NT2/D1 (cell line): ENCODE results near the gene CCT2.

Experiments
- DNase-seq: peaks from one replicate; pipeline ENCODE4 v3.0.0-alpha.2; 2011; ENCODE audit warnings: low read depth, low spot score
- H3K27me3 ChIP-seq: 2 replicates; pipeline ENCODE4 v1.6.0; 2011; ENCODE audit warnings: mild to moderate bottlenecking; ENCODE audit not compliant: insufficient read length, insufficient read depth
- H3K36me3 ChIP-seq: 2 replicates; pipeline ENCODE4 v1.6.1; 2011; ENCODE audit warnings: mild to moderate bottlenecking, low read length, mixed read lengths; ENCODE audit not compliant: insufficient read depth, insufficient read length
- H3K4me1 ChIP-seq: 2 replicates; pipeline ENCODE4 v1.5.1; 2011; ENCODE audit not compliant: insufficient read depth, insufficient read length
- H3K4me3 ChIP-seq: 2 replicates; pipeline ENCODE4 v1.5.1; 2011; ENCODE audit warnings: low read depth; ENCODE audit not compliant: insufficient read length
- H3K9ac ChIP-seq: 2 replicates; pipeline ENCODE4 v1.6.0; 2011; ENCODE audit warnings: low read depth; ENCODE audit not compliant: insufficient read length
- H3K9me3 ChIP-seq: 2 replicates; pipeline ENCODE4 v1.5.1; 2011; ENCODE audit warnings: mild to moderate bottlenecking, low read length; ENCODE audit not compliant: insufficient read depth
- SUZ12 ChIP-seq: IDR thresholded peaks from 2 replicates; pipeline ENCODE4 v1.6.1; 2011; ENCODE audit not compliant: insufficient read length, insufficient read depth; ENCODE audit errors: extremely low read depth
- YY1 ChIP-seq: IDR thresholded peaks from 2 replicates; pipeline ENCODE4 v1.6.1; 2011; ENCODE audit not compliant: insufficient read length, insufficient read depth
- ZNF274 ChIP-seq: IDR thresholded peaks from 2 replicates; pipeline ENCODE4 v1.6.1; 2011; ENCODE audit warnings: mild to moderate bottlenecking, low read depth, low read length

Gene CCT2

DNA sequence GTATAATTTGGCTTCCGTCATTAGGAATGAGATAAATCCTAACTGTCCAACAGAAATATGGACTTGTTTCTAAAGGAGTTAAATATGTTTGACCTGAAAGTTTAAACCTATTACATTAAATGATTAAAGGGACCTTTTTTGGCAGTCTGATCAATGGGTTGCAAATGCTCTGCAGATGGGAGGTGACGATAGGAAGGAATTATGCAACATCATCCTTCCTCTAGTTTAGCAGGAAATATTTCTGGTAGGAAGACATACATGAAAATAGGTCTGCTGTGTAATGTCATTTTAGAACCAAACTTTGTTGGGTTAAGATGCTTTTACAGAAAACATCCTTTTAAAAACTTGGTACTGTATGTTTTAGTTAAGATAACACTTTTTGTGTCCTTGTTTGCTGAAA, 22.9 kb downstream of the CCT2 start:
- no peak overlapping the region for H3K4me3 ChIP-seq
- no peaks in the 10 kb centered on the region for H3K4me1 ChIP-seq
- no peaks in the 10 kb centered on the region for H3K27me3 ChIP-seq
- H3K9me3 ChIP-seq = no peaks in the 10 kb centered on the region
- DNase-seq = no peak
- H3K36me3 ChIP-seq = peaks cover 4% of the 10 kb centered on the region
- TF ChIP-seq SUZ12 (no peak), YY1 (no peak), ZNF274 (no peak)
- H3K9ac ChIP-seq = no peak overlapping the region

- H3K4me1 ChIP-seq = no peaks in the 10 kb centered on the region
- H3K4me3 ChIP-seq = no peak overlapping the region
- H3K9me3 ChIP-seq = no peaks in the 10 kb centered on the region
- no peaks in the 10 kb centered on the region for H3K27me3 ChIP-seq
- H3K9ac ChIP-seq = no peak overlapping the region
- no peak for DNase-seq
- no peaks in the 10 kb centered on the region for H3K36me3 ChIP-seq
- no peak for TF ChIP-seq SUZ12
- TF ChIP-seq YY1 = no peak
- TF ChIP-seq ZNF274 = no peak
These were observed 24.9 kb downstream of the CCT2 start for GRCh38 chr12:69610126-69610525.

DNA sequence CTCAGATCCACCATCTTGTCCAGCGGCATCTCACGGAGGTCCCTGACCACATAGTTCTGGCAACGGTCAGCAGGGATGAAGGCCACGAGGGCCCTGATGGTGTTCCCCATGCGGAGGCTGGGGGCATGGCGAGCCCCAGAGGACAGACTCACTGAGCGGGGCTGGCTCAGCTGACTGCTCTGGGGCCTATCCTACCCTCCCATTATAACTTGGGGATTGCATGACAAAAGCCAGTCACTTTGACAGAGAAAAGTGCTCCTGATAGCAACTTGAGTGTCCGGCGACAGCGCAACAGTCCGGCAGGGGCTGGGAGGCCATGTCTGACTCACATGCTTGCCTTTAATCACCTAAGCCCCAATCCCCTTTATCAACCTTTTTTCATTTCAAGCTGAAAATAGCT, 25.5 kb downstream of the CCT2 start, which contains the start of gene LRRC10:
Gene LRRC10 (minus strand): TSS at position 179 of the 400 bp plus-strand sequence. CDS start 69 bp downstream, at position 110.
- DNase-seq = no peak
- Histone ChIP-seq H3K36me3 (no peaks in the 10 kb centered on the region), H3K9ac (no peak within 1 kb of the TSS), H3K4me3 (no peak within 1 kb of the TSS), H3K9me3 (no peaks in the 10 kb centered on the region), H3K27me3 (no peaks in the 10 kb centered on the region), H3K4me1 (no peaks in the 10 kb centered on the region)
- TF ChIP-seq ZNF274 = no peak
- TF ChIP-seq YY1 = no peak
- TF ChIP-seq SUZ12 = no peak

DNA sequence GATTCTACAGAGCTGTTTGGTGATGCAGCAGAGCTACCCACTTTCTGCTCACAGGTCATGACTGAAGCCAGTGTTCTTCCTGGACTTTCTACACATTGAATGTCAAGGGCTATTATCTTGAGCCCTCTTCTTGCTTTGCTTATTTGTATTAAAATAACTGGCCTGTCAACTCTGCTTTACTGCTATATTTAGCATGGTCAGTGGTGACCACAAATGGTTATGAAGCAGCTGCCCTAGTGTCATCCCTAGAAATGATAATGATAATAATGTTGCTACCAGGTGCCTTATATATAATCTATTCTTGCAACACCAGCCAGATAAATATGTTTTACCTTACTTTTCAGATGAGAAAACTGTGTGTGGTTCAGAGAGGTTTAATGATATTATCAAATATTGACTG, 28.1 kb downstream of the CCT2 start:
- Histone ChIP-seq H3K4me3 (no peak overlapping the region), H3K27me3 (no peaks in the 10 kb centered on the region), H3K36me3 (no peaks in the 10 kb centered on the region), H3K9me3 (no peaks in the 10 kb centered on the region), H3K4me1 (no peaks in the 10 kb centered on the region), H3K9ac (no peak overlapping the region)
- TF ChIP-seq ZNF274 (no peak), YY1 (no peak), SUZ12 (no peak)
- no peak for DNase-seq

DNA sequence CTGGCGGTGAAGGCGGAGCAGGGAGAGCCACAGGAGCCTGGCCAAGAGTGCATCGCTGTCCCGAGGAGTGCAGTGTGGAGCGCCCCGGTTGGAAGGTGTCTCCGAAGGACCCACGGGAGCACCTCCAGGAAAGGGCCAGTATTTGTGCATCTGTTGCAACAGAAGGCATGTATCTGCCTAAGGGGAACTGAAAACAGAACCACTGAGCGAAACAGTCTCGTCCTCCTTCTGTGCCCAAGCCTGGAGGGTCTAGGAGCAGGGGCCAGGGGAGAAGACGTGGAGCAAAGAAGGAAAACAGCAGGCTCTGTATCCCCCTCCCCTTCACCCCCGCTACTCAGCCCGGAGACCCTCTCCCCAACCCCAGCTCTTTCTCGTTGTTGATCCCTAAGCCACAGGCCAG, 30.8 kb downstream of the CCT2 start:
- Histone ChIP-seq H3K9me3 (no peaks in the 10 kb centered on the region), H3K27me3 (no peaks in the 10 kb centered on the region), H3K4me3 (no peak overlapping the region), H3K9ac (no peak overlapping the region), H3K4me1 (no peaks in the 10 kb centered on the region), H3K36me3 (no peaks in the 10 kb centered on the region)
- DNase-seq = no peak
- TF ChIP-seq SUZ12 = no peak
- no peak for TF ChIP-seq YY1
- no peak for TF ChIP-seq ZNF274

- H3K9ac ChIP-seq = no peak overlapping the region
- no peaks in the 10 kb centered on the region for H3K27me3 ChIP-seq
- H3K4me1 ChIP-seq = no peaks in the 10 kb centered on the region
- TF ChIP-seq SUZ12 = no peak
- TF ChIP-seq ZNF274 = no peak
- no peak for DNase-seq
- no peak overlapping the region for H3K4me3 ChIP-seq
- H3K9me3 ChIP-seq = no peaks in the 10 kb centered on the region
- H3K36me3 ChIP-seq = no peaks in the 10 kb centered on the region
These were observed 33.8 kb downstream of the CCT2 start for GRCh38 chr12:69619050-69619449.

DNA sequence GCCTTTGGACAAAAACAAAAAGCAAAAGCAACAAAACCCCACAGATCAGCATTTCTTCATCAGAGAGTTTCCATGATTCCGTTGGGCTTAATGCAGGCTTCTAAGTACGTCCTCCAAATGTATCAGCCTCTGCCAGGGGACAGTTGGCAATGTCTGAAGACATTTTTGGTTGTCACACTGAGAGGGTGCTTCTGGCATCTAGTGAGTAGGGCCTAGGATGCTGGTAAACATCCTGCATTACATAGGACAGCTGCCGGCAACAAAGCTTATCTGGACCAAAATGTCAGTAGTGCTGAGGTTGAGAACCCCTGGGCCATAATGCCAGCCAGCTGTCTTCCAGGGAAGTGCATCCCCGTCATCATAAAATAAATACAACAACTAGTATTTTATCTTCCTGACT, 34.8 kb downstream of the CCT2 start:
- H3K4me3 ChIP-seq = no peak overlapping the region
- no peak overlapping the region for H3K9ac ChIP-seq
- no peak for DNase-seq
- H3K27me3 ChIP-seq = no peaks in the 10 kb centered on the region
- TF ChIP-seq YY1 = no peak
- TF ChIP-seq SUZ12 = no peak
- no peak for TF ChIP-seq ZNF274
- no peaks in the 10 kb centered on the region for H3K36me3 ChIP-seq
- no peaks in the 10 kb centered on the region for H3K4me1 ChIP-seq
- no peaks in the 10 kb centered on the region for H3K9me3 ChIP-seq

- DNase-seq = no peak
- Histone ChIP-seq H3K4me3 (no peak overlapping the region), H3K9ac (no peak overlapping the region), H3K4me1 (no peaks in the 10 kb centered on the region), H3K9me3 (no peaks in the 10 kb centered on the region), H3K36me3 (no peaks in the 10 kb centered on the region), H3K27me3 (no peaks in the 10 kb centered on the region)
- no peak for TF ChIP-seq ZNF274
- TF ChIP-seq SUZ12 = no peak
- no peak for TF ChIP-seq YY1
These were observed 35.7 kb downstream of the CCT2 start for GRCh38 chr12:69620921-69621320.
